Body of pancreas (tissue), 4 donors: Measurements from ENCODE around the gene ZNF212.

ENCODE experiments used
- POLR2A ChIP-seq, 3 donors: fragments of 450-650 bp; IDR thresholded peaks; one replicate each; pipeline ENCODE4 v1.6.1; 2016; ENCODE audit warnings: antibody characterized with exemption in 3 of 3, mild to moderate bottlenecking in 2 of 3
- TF ChIP-seq, protein P1 (sequence below), 7 experiments: fragments of 450-650 bp in 4 of 7; fragments of 200-600 bp in 3 of 7; sonication (generic) in 3 of 7; IDR thresholded peaks; one replicate each; pipeline ENCODE4 v1.5.1; 2016 to 2019; ENCODE audit warnings: antibody characterized with exemption in 7 of 7

DNA sequence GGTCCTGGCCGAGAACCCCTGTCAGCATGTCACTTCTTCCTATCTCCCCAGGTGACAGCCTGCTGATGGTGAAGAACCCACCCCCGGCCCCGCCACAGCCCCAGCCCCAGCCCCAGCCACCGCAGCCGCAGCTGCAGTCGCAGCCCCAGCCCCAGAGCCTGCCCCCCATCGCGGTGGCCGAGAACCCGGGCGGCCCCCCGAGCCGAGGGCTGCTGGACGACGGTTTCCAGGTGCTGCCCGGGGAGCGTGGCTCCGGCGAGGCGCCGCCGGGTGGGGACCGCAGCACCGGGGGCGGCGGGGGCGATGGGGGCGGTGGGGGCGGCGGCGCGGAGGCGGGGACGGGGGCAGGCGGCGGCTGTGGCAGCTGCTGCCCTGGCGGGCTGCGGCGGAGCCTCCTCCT is 15.7 kb upstream of the ZNF212 start:
- TF ChIP-seq, protein P1, sequence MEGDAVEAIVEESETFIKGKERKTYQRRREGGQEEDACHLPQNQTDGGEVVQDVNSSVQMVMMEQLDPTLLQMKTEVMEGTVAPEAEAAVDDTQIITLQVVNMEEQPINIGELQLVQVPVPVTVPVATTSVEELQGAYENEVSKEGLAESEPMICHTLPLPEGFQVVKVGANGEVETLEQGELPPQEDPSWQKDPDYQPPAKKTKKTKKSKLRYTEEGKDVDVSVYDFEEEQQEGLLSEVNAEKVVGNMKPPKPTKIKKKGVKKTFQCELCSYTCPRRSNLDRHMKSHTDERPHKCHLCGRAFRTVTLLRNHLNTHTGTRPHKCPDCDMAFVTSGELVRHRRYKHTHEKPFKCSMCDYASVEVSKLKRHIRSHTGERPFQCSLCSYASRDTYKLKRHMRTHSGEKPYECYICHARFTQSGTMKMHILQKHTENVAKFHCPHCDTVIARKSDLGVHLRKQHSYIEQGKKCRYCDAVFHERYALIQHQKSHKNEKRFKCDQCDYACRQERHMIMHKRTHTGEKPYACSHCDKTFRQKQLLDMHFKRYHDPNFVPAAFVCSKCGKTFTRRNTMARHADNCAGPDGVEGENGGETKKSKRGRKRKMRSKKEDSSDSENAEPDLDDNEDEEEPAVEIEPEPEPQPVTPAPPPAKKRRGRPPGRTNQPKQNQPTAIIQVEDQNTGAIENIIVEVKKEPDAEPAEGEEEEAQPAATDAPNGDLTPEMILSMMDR (IDR thresholded peaks at IDR 0.05) = no peak
- TF ChIP-seq POLR2A (IDR thresholded peaks at IDR 0.05) = no peak
